Measurements from ENCODE around the gene APOA5.

DNA sequence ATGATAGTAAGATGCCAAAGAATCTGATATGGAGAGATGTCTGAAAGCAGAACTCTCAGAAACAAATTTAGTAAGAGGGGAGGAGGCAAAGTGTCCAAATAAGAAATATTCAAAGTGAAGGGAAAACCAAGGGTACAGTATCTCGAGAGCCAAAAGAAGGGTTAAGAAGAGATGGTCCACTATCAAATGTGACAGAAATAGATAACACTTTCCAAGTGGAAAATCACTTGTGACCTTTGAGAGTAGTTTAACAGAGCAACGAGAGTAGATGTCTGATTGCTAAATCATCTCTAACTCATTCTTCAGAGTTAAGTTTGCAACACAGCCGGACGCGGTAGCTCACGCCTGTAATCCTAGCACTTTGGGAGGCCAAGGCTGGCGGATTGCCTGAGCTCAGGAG is 14.6 kb downstream of the APOA5 start:
- TF ChIP-seq EZH2 (IDR thresholded peaks at IDR 0.05; ENCODE audit: borderline replicate concordance, low read length): no peak
- TF ChIP-seq, protein P1, sequence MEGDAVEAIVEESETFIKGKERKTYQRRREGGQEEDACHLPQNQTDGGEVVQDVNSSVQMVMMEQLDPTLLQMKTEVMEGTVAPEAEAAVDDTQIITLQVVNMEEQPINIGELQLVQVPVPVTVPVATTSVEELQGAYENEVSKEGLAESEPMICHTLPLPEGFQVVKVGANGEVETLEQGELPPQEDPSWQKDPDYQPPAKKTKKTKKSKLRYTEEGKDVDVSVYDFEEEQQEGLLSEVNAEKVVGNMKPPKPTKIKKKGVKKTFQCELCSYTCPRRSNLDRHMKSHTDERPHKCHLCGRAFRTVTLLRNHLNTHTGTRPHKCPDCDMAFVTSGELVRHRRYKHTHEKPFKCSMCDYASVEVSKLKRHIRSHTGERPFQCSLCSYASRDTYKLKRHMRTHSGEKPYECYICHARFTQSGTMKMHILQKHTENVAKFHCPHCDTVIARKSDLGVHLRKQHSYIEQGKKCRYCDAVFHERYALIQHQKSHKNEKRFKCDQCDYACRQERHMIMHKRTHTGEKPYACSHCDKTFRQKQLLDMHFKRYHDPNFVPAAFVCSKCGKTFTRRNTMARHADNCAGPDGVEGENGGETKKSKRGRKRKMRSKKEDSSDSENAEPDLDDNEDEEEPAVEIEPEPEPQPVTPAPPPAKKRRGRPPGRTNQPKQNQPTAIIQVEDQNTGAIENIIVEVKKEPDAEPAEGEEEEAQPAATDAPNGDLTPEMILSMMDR (IDR thresholded peaks at IDR 0.05; ENCODE audit: low read length): no peak
